Thyroid gland (tissue), 4 donors: ENCODE measurements around the gene SAMD1.

Experiments
- CTCF ChIP-seq, 6 experiments: fragments of 200-600 bp in 3 of 6; fragments of 450-650 bp in 3 of 6; sonication (generic) in 3 of 6; IDR thresholded peaks; one replicate each; pipeline ENCODE4 v1.5.1; 2016 to 2019; ENCODE audit warnings: antibody characterized with exemption in 6 of 6, mild to moderate bottlenecking in 2 of 6, inconsistent platforms in 1 of 6, moderate library complexity in 1 of 6
- POLR2A ChIP-seq, 2 donors: fragments of 450-650 bp; IDR thresholded peaks; one replicate each; pipeline ENCODE4 v1.6.1; 2017; ENCODE audit warnings: antibody characterized with exemption in 2 of 2, mild to moderate bottlenecking in 2 of 2, moderate library complexity in 1 of 2

GRCh38 chr19:14110650-14111049 is 20.1 kb upstream of the SAMD1 start:
- no peak for TF ChIP-seq CTCF (IDR thresholded peaks at IDR 0.05)
- TF ChIP-seq POLR2A (IDR thresholded peaks at IDR 0.05), result no peak
